H9 (cell line): Measurements from ENCODE around the gene ARHGEF39. TPM values are rescaled to one million over a fixed set of nuclear protein-coding genes. Genes with fewer than 3 reads are reported as not detected.

ENCODE experiments used
- DNase-seq: peaks from one replicate; pipeline ENCODE4 v3.0.0-alpha.2; 2017
- H2AFZ ChIP-seq: one replicate; pipeline ENCODE4 v1.6.1; 2013; ENCODE audit warnings: mild to moderate bottlenecking, low read length, control low read depth, moderate library complexity
- H2AK5ac ChIP-seq: 2 replicates; pipeline ENCODE4 v1.6.1; 2013; ENCODE audit warnings: low read length, control low read depth, mixed read lengths; ENCODE audit not compliant: insufficient read length
- H2BK120ac ChIP-seq: one replicate; pipeline ENCODE4 v1.6.1; 2013; ENCODE audit warnings: low read depth, mild to moderate bottlenecking, low read length, control low read depth, inconsistent platforms; ENCODE audit not compliant: poor library complexity, severe bottlenecking
- H2BK12ac ChIP-seq: 2 replicates; pipeline ENCODE4 v1.6.1; 2013; ENCODE audit warnings: low read length, control low read depth, mixed read lengths, low read depth; ENCODE audit not compliant: insufficient read length
- H2BK15ac ChIP-seq: 2 replicates; pipeline ENCODE4 v1.6.1; 2013; ENCODE audit warnings: low read depth, low read length, control low read depth
- H2BK20ac ChIP-seq: one replicate; pipeline ENCODE4 v1.6.1; 2013; ENCODE audit warnings: low read depth, mild to moderate bottlenecking, low read length, control low read depth, inconsistent platforms; ENCODE audit not compliant: poor library complexity, severe bottlenecking
- H2BK5ac ChIP-seq: 2 replicates; pipeline ENCODE4 v1.6.1; 2013; ENCODE audit warnings: low read length, control low read depth, mixed read lengths; ENCODE audit not compliant: insufficient read length
- H3K14ac ChIP-seq: 2 replicates; pipeline ENCODE4 v1.6.1; 2013; ENCODE audit warnings: low read length, control low read depth; ENCODE audit not compliant: insufficient read depth
- H3K18ac ChIP-seq: 2 replicates; pipeline ENCODE4 v1.6.1; 2013; ENCODE audit warnings: low read depth, mild to moderate bottlenecking, mixed read lengths, low read length, control low read depth; ENCODE audit not compliant: insufficient read length
- H3K23ac ChIP-seq: 2 replicates; pipeline ENCODE4 v1.6.1; 2013; ENCODE audit warnings: low read length, control low read depth, mixed read lengths, low read depth; ENCODE audit not compliant: insufficient read length
- H3K23me2 ChIP-seq: 2 replicates; pipeline ENCODE4 v1.6.1; 2013; ENCODE audit warnings: low read depth, mild to moderate bottlenecking, mixed read lengths, low read length, control low read depth; ENCODE audit not compliant: insufficient read length, poor library complexity, severe bottlenecking
- H3K27ac ChIP-seq: 2 replicates; pipeline ENCODE4 v1.5.1; 2013; ENCODE audit warnings: low read length, control low read depth, mixed read lengths, low read depth; ENCODE audit not compliant: insufficient read length
- H3K27me3 ChIP-seq: 2 replicates; pipeline ENCODE4 v1.6.1; 2013; ENCODE audit warnings: low read length, control low read depth, inconsistent platforms; ENCODE audit not compliant: insufficient read depth
- H3K4ac ChIP-seq: 2 replicates; pipeline ENCODE4 v1.6.1; 2013; ENCODE audit warnings: low read depth, mild to moderate bottlenecking, control low read depth, inconsistent platforms, low read length, moderate library complexity
- H3K4me1 ChIP-seq: 2 replicates; pipeline ENCODE4 v1.6.1; 2013; ENCODE audit warnings: low read length, control low read depth, inconsistent platforms; ENCODE audit not compliant: insufficient read depth
- H3K4me2 ChIP-seq: 2 replicates; pipeline ENCODE4 v1.6.1; 2013; ENCODE audit warnings: low read length, control low read depth, mixed read lengths; ENCODE audit not compliant: insufficient read length, insufficient read depth
- H3K56ac ChIP-seq: 2 replicates; pipeline ENCODE4 v1.6.1; 2013; ENCODE audit warnings: low read depth, mild to moderate bottlenecking, mixed read lengths, low read length, control low read depth; ENCODE audit not compliant: insufficient read length
- H3K79me1 ChIP-seq: 2 replicates; pipeline ENCODE4 v1.6.1; 2013; ENCODE audit warnings: low read depth, mild to moderate bottlenecking, moderate library complexity, low read length, control low read depth, inconsistent platforms; ENCODE audit not compliant: insufficient read depth, poor library complexity, severe bottlenecking
- H3K79me2 ChIP-seq: 2 replicates; pipeline ENCODE4 v1.6.1; 2013; ENCODE audit warnings: low read length, control low read depth, inconsistent platforms; ENCODE audit not compliant: insufficient read depth
- H3K9ac ChIP-seq: 2 replicates; pipeline ENCODE4 v1.6.1; 2013; ENCODE audit warnings: low read length, control low read depth, mixed read lengths; ENCODE audit not compliant: insufficient read length; ENCODE audit errors: extremely low read depth
- H3K9me3 ChIP-seq: one replicate; pipeline ENCODE4 v1.6.1; 2013; ENCODE audit warnings: low read depth, low read length, inconsistent platforms; ENCODE audit not compliant: control insufficient read depth
- H3T11ph ChIP-seq: one replicate; pipeline ENCODE4 v1.6.1; 2013; ENCODE audit warnings: mild to moderate bottlenecking, low read length, control low read depth, inconsistent platforms
- H4K20me1 ChIP-seq: one replicate; pipeline ENCODE4 v1.6.1; 2013; ENCODE audit not compliant: control insufficient read depth, insufficient read length, insufficient read depth
- H4K5ac ChIP-seq: 2 replicates; pipeline ENCODE4 v1.6.1; 2013; ENCODE audit warnings: low read depth, mild to moderate bottlenecking, mixed read lengths, low read length, control low read depth; ENCODE audit not compliant: insufficient read length
- H4K8ac ChIP-seq: replicated peaks from 2 replicates; pipeline ENCODE4 v1.6.1; 2013; ENCODE audit warnings: low read length, control low read depth, mixed read lengths, low read depth; ENCODE audit not compliant: insufficient read length
- H4K91ac ChIP-seq: 2 replicates; pipeline ENCODE4 v1.6.1; 2013; ENCODE audit warnings: low read depth, mild to moderate bottlenecking, moderate library complexity, mixed read lengths, low read length, control low read depth; ENCODE audit not compliant: insufficient read length
- H3K27ac Mint-ChIP-seq, 3 experiments: 2 replicates in 2 of 3; 3 replicates in 1 of 3; pipeline ENCODE4 v1.8.0; 2020 to 2021; ENCODE audit warnings: mixed read lengths in 3 of 3, mild to moderate bottlenecking in 1 of 3, moderate library complexity in 1 of 3
- H3K27me3 Mint-ChIP-seq: 2 replicates; pipeline ENCODE4 v1.8.0; 2021; ENCODE audit warnings: low read depth, mild to moderate bottlenecking, moderate library complexity, mixed read lengths
- H3K36me3 Mint-ChIP-seq, 3 experiments: 2 replicates in 2 of 3; 3 replicates in 1 of 3; pipeline ENCODE4 v1.8.0; 2020 to 2021; ENCODE audit warnings: low read depth in 3 of 3, mixed read lengths in 3 of 3; ENCODE audit not compliant: insufficient read depth in 1 of 3
- H3K4me1 Mint-ChIP-seq, 2 experiments: 2 replicates each; pipeline ENCODE4 v1.8.0; 2020; ENCODE audit warnings: mixed read lengths in 2 of 2
- H3K4me3 Mint-ChIP-seq, 2 experiments: 2 replicates in 1 of 2; 3 replicates in 1 of 2; pipeline ENCODE4 v1.8.0; 2020 to 2021; ENCODE audit warnings: mild to moderate bottlenecking in 2 of 2, mixed read lengths in 2 of 2, moderate library complexity in 1 of 2
- H3K9me3 Mint-ChIP-seq, 2 experiments: 2 replicates in 1 of 2; 3 replicates in 1 of 2; pipeline ENCODE4 v1.8.0; 2020; ENCODE audit warnings: mild to moderate bottlenecking in 2 of 2, mixed read lengths in 2 of 2, moderate library complexity in 1 of 2
- WGBS: extraction: QIAGEN DNeasy Blood & Tissue Kit; methylation state at CpG from one replicate; pipeline ENCODE4 v1.1.7; 2013; ENCODE audit warnings: missing lambda C conversion rate, low lambda C conversion rate, mixed read lengths; ENCODE audit not compliant: insufficient read length; ENCODE audit errors: extremely low coverage; 5-methylcytosine and 5-hydroxymethylcytosine counted together
- total RNA-seq: library from RNA; stranded (reverse); gene quantifications from 2 replicates; pipeline ENCODE4 v1.2.1, GENCODE V29; 2021
- TF ChIP-seq, protein P1 (sequence below): fragments of 200-600 bp; sonication (generic); conservative IDR thresholded peaks from 3 replicates; pipeline ENCODE4 v1.8.0; 2021; ENCODE audit warnings: antibody characterized with exemption, mild to moderate bottlenecking

The ARHGEF39 gene
- total RNA-seq, 1 experiment from 2014 or later: 24.4 TPM

DNA sequence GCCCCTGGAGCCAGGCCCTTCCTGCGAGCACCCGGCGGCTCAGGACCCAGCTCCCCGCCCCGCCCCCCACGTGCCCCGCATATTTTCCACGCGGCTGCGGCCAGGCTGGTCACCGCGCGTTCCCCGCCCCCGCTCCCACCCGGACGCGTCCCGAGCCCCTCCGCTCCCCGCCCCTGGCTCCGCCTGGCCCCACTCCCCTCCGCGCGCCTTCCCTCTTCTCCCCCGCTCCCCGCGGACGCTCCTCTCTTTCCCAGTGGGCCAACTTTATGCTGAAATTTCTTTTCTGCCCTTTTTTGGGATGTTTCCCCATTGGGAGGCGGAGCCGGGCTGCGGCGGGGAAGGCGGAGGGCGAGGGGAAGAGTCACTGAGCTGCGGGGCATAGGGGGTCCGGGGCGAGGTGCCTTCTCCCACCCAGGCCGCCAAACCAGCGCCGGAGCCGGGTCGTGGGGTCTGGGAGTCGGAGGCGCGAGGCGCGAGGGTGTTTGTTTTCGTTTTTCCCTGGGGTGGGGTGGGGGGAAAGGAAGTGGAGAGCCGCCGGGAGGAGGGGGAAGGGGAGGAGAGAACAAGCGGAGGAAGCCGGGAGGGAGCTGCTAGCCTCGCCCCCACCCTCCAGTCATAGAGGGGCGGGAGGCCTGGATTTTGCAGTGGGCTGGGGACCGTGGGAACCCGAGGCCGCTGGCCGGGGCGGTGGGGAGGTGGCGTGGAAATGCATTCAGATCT is 25.8 kb upstream of the ARHGEF39 start:
- Mint-ChIP-seq H3K27ac (peak overlapping the region in 2 of 3 experiments; percentile 65 to 76; a peak in 2 of 7 replicates), H3K4me1 (peaks cover 27 to 30% of the 10 kb centered on the region in 2 experiments), H3K36me3 (peaks cover 11 to 29% (median 24%) of the 10 kb centered on the region in 3 experiments), H3K27me3 (no peaks in the 10 kb centered on the region; the same call in 1 of the 2 replicates), H3K4me3 (peak overlapping the region; percentile 84 to 93), H3K9me3 (peaks cover 0 to 2% of the 10 kb centered on the region in 2 experiments; a peak in 2 of 5 replicates)
- Histone ChIP-seq H3K9me3 (no peaks in the 10 kb centered on the region), H3K9ac (peak overlapping the region; percentile 10), H3K56ac (no peak overlapping the region), H2BK5ac (no peak overlapping the region), H2BK15ac (no peak overlapping the region), H3K27me3 (no peaks in the 10 kb centered on the region), H3K18ac (peak overlapping the region; percentile 50), H2BK12ac (no peak overlapping the region), H3K27ac (no peak overlapping the region), H2BK20ac (no peak overlapping the region), H4K91ac (no peak overlapping the region), H3K23me2 (peaks cover 6% of the 10 kb centered on the region), H3K79me2 (no peaks in the 10 kb centered on the region; the same call in 1 of the 2 replicates), H3K4me1 (peaks cover 3% of the 10 kb centered on the region; the same call in 1 of the 2 replicates), H4K20me1 (no peaks in the 10 kb centered on the region), H2AFZ (no peak overlapping the region), H2BK120ac (no peak overlapping the region), H2AK5ac (no peak overlapping the region), H3K4me2 (peak overlapping the region; percentile 65), H3K14ac (no peak overlapping the region), H4K5ac (no peak overlapping the region), H4K8ac (no peak overlapping the region), H3T11ph (no peak overlapping the region), H3K4ac (no peak overlapping the region), H3K79me1 (no peaks in the 10 kb centered on the region), H3K23ac (no peak overlapping the region)
- DNase-seq: peak; percentile 66
- WGBS: no CpG with 5 or more reads among the region's 61 CpGs
- TF ChIP-seq, protein P1, sequence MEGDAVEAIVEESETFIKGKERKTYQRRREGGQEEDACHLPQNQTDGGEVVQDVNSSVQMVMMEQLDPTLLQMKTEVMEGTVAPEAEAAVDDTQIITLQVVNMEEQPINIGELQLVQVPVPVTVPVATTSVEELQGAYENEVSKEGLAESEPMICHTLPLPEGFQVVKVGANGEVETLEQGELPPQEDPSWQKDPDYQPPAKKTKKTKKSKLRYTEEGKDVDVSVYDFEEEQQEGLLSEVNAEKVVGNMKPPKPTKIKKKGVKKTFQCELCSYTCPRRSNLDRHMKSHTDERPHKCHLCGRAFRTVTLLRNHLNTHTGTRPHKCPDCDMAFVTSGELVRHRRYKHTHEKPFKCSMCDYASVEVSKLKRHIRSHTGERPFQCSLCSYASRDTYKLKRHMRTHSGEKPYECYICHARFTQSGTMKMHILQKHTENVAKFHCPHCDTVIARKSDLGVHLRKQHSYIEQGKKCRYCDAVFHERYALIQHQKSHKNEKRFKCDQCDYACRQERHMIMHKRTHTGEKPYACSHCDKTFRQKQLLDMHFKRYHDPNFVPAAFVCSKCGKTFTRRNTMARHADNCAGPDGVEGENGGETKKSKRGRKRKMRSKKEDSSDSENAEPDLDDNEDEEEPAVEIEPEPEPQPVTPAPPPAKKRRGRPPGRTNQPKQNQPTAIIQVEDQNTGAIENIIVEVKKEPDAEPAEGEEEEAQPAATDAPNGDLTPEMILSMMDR: no peak
